Karpas-422 (cell line): ENCODE results near the gene LRRC4C. TPM values are rescaled to one million over a fixed set of nuclear protein-coding genes. Genes with fewer than 3 reads are reported as not detected.

Experiments used
- DNase-seq: peaks from one replicate; pipeline ENCODE4 v3.0.0-alpha.2; 2015
- H2AFZ ChIP-seq: fragments of 200-600 bp; sonication (generic); 2 replicates; pipeline ENCODE4 v1.6.1; 2014; ENCODE audit warnings: antibody characterized with exemption, low read length, mixed read lengths
- H3K27ac ChIP-seq: fragments of 200-600 bp; sonication (generic); 2 replicates; pipeline ENCODE4 v1.5.1; 2014; ENCODE audit warnings: mild to moderate bottlenecking, low read length, moderate library complexity
- H3K27me3 ChIP-seq: fragments of 200-600 bp; sonication (generic); 2 replicates; pipeline ENCODE4 v1.6.1; 2014; ENCODE audit warnings: low read length, mixed read lengths
- H3K36me3 ChIP-seq: fragments of 200-600 bp; sonication (generic); 2 replicates; pipeline ENCODE4 v1.6.1; 2014; ENCODE audit warnings: low read length, mixed read lengths; ENCODE audit not compliant: insufficient read depth
- H3K4me1 ChIP-seq: fragments of 200-600 bp; sonication (generic); 2 replicates; pipeline ENCODE4 v1.6.1; 2014; ENCODE audit warnings: mild to moderate bottlenecking, low read length, mixed read lengths
- H3K4me2 ChIP-seq: fragments of 200-600 bp; sonication (generic); 2 replicates; pipeline ENCODE4 v1.6.1; 2014; ENCODE audit warnings: low read length, low read depth, mild to moderate bottlenecking; ENCODE audit not compliant: poor library complexity, severe bottlenecking
- H3K4me3 ChIP-seq: fragments of 200-600 bp; sonication (generic); 2 replicates; pipeline ENCODE4 v1.5.1; 2014; ENCODE audit warnings: mild to moderate bottlenecking, antibody characterized with exemption, low read length, mixed read lengths
- H3K79me2 ChIP-seq: fragments of 200-600 bp; sonication (generic); 2 replicates; pipeline ENCODE4 v1.6.1; 2014; ENCODE audit warnings: mild to moderate bottlenecking, low read length, mixed read lengths
- H3K9ac ChIP-seq: fragments of 200-600 bp; sonication (generic); 2 replicates; pipeline ENCODE4 v1.6.0; 2014; ENCODE audit warnings: low read length
- H3K9me2 ChIP-seq: fragments of 200-600 bp; sonication (generic), shearing (Covaris generic); replicated peaks from 2 replicates; pipeline ENCODE4 v1.6.0; 2014; ENCODE audit warnings: mild to moderate bottlenecking, low read length, moderate library complexity; ENCODE audit not compliant: insufficient read depth
- H3K9me3 ChIP-seq: fragments of 300-700, 200-600 bp; sonication (generic); 2 replicates; pipeline ENCODE4 v1.6.1; 2014; ENCODE audit warnings: low read length, mixed read lengths
- H4K20me1 ChIP-seq: fragments of 200-600 bp; sonication (generic); 2 replicates; pipeline ENCODE4 v1.6.1; 2014; ENCODE audit warnings: mild to moderate bottlenecking, antibody characterized with exemption, low read length, low read depth; ENCODE audit not compliant: insufficient read depth
- total RNA-seq: library from RNA; depleted of rRNA; stranded (reverse); fragments of >200 nt; shearing (Covaris generic); gene quantifications from 2 replicates; pipeline ENCODE4 v1.2.3, GENCODE V29; 2014; ENCODE audit warnings: low replicate concordance

The LRRC4C gene
- total RNA-seq, 1 experiment from 2014 or later = not detected

GRCh38 chr11:41446566-41446965 is 12.9 kb downstream of the LRRC4C start:
- Histone ChIP-seq H3K79me2 (no peaks in the 10 kb centered on the region), H3K27me3 (no peaks in the 10 kb centered on the region), H3K4me3 (no peak overlapping the region), H3K4me1 (no peaks in the 10 kb centered on the region), H3K9ac (no peak overlapping the region), H3K9me2 (no peaks in the 10 kb centered on the region), H3K9me3 (peaks cover 4% of the 10 kb centered on the region; the same call in 1 of the 2 replicates), H4K20me1 (no peaks in the 10 kb centered on the region), H3K27ac (no peak overlapping the region), H3K4me2 (no peak overlapping the region), H3K36me3 (no peaks in the 10 kb centered on the region), H2AFZ (no peak overlapping the region)
- DNase-seq = no peak

GRCh38 chr11:41446107-41446506 is 13.3 kb downstream of the LRRC4C start:
- no peak for DNase-seq
- H3K9ac ChIP-seq = no peak overlapping the region
- no peak overlapping the region for H2AFZ ChIP-seq
- no peaks in the 10 kb centered on the region for H3K36me3 ChIP-seq
- peaks cover 5% of the 10 kb centered on the region for H3K9me3 ChIP-seq
- no peaks in the 10 kb centered on the region for H3K9me2 ChIP-seq
- no peak overlapping the region for H3K4me3 ChIP-seq
- no peaks in the 10 kb centered on the region for H3K27me3 ChIP-seq
- no peak overlapping the region for H3K4me2 ChIP-seq
- H4K20me1 ChIP-seq = no peaks in the 10 kb centered on the region
- no peak overlapping the region for H3K27ac ChIP-seq
- no peaks in the 10 kb centered on the region for H3K79me2 ChIP-seq
- no peaks in the 10 kb centered on the region for H3K4me1 ChIP-seq

DNA sequence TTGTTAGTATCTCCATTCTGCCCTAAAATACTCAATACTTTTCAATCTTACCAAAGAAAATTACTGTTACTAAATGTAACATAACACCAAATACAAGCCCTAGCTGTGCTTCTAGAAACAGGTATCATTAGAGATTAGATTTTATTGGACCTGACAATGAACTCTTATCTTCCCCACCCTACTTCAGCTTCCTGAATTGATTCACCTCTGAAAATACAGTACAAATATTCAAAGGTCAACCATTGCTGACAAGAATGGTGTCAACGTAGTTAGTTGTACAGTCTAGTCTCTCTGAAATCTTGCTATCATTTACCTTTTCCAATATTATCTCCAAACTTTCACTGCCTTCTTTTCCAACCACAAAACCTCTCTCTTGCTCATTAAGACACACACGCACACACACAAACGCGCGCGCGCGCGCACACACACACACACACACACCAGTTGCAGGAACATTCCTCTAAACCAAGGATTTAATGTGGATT is 22.4 kb downstream of the LRRC4C start:
- Histone ChIP-seq H3K4me1 (no peaks in the 10 kb centered on the region), H3K4me2 (no peak overlapping the region), H3K79me2 (no peaks in the 10 kb centered on the region), H3K36me3 (no peaks in the 10 kb centered on the region), H3K9me2 (no peaks in the 10 kb centered on the region), H3K9me3 (peaks cover 8% of the 10 kb centered on the region), H2AFZ (no peak overlapping the region), H3K27me3 (no peaks in the 10 kb centered on the region), H4K20me1 (no peaks in the 10 kb centered on the region), H3K27ac (no peak overlapping the region), H3K4me3 (no peak overlapping the region), H3K9ac (no peak overlapping the region)
- no peak for DNase-seq

DNA sequence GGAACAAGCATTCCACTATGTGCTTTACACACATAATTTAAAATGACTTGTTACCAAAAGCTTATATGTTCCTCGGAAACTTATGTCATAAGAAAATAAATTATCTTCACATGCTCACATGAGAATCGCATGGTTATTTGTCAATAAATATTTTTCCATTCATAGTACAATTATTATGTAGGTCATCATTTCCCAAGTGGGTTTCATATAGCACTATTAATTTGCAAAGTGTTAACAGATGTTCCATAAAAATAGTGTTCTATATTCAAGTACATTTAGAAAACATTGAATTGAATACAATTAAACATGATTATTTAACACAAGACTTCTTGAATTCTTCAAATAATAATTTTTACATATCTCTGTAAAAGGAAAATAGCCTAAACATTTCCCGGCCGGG is 23.9 kb downstream of the LRRC4C start:
- no peak overlapping the region for H3K4me2 ChIP-seq
- H3K79me2 ChIP-seq = no peaks in the 10 kb centered on the region
- H3K4me3 ChIP-seq = no peak overlapping the region
- no peaks in the 10 kb centered on the region for H3K9me2 ChIP-seq
- no peaks in the 10 kb centered on the region for H4K20me1 ChIP-seq
- no peak overlapping the region for H3K27ac ChIP-seq
- no peak for DNase-seq
- no peak overlapping the region for H3K9ac ChIP-seq
- no peaks in the 10 kb centered on the region for H3K36me3 ChIP-seq
- H2AFZ ChIP-seq = no peak overlapping the region
- H3K27me3 ChIP-seq = no peaks in the 10 kb centered on the region
- H3K4me1 ChIP-seq = no peaks in the 10 kb centered on the region
- peaks cover 3% of the 10 kb centered on the region; the same call in 1 of the 2 replicates for H3K9me3 ChIP-seq

- Histone ChIP-seq H3K4me3 (no peak overlapping the region), H2AFZ (no peak overlapping the region), H3K9ac (no peak overlapping the region), H4K20me1 (no peaks in the 10 kb centered on the region), H3K36me3 (no peaks in the 10 kb centered on the region), H3K4me2 (no peak overlapping the region), H3K4me1 (no peaks in the 10 kb centered on the region), H3K9me3 (peaks cover 6% of the 10 kb centered on the region; the same call in 1 of the 2 replicates), H3K79me2 (no peaks in the 10 kb centered on the region), H3K27ac (no peak overlapping the region), H3K9me2 (no peaks in the 10 kb centered on the region), H3K27me3 (no peaks in the 10 kb centered on the region)
- peak; percentile 45 for DNase-seq
Measured at GRCh38 chr11:41431784-41432183, 27.7 kb downstream of the LRRC4C start.

DNA sequence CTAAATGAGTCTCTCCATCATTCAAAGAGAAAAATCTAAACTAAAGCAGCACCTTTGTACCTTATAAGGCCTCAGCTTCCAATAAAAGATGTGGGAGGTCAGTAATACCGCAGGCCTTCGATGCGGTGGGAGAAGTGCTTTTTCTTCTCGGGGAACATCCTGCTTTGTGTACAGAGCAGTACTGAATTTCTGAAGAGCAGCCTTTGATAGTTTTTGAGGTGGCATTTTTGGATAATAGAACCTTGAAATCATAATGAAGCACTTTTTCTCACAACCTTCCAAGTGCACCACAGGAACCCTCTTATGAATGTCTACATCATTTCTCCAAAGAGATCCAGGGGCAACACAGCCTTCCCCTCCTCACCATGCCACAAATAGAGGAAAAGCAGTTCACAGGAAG is 39.6 kb downstream of the LRRC4C start:
- no peak overlapping the region for H3K4me2 ChIP-seq
- peaks cover 26% of the 10 kb centered on the region for H3K9me3 ChIP-seq
- H3K4me3 ChIP-seq = no peak overlapping the region
- H3K79me2 ChIP-seq = no peaks in the 10 kb centered on the region
- no peaks in the 10 kb centered on the region for H3K36me3 ChIP-seq
- no peaks in the 10 kb centered on the region for H3K9me2 ChIP-seq
- no peak overlapping the region for H3K27ac ChIP-seq
- no peak overlapping the region for H3K9ac ChIP-seq
- no peaks in the 10 kb centered on the region for H3K4me1 ChIP-seq
- no peak overlapping the region for H2AFZ ChIP-seq
- no peaks in the 10 kb centered on the region for H4K20me1 ChIP-seq
- no peaks in the 10 kb centered on the region for H3K27me3 ChIP-seq
- no peak for DNase-seq

GRCh38 chr11:41414771-41415440 is 44.5 kb downstream of the LRRC4C start:
- H4K20me1 ChIP-seq = no peaks in the 10 kb centered on the region
- H3K27ac ChIP-seq = no peak overlapping the region

GRCh38 chr11:41413843-41414242 is 45.6 kb downstream of the LRRC4C start:
- H3K9me3 ChIP-seq = peaks cover 7% of the 10 kb centered on the region
- no peak for DNase-seq
- H4K20me1 ChIP-seq = no peaks in the 10 kb centered on the region
- no peaks in the 10 kb centered on the region for H3K4me1 ChIP-seq
- H3K4me3 ChIP-seq = no peak overlapping the region
- no peak overlapping the region for H3K27ac ChIP-seq
- H3K9ac ChIP-seq = no peak overlapping the region
- H3K27me3 ChIP-seq = no peaks in the 10 kb centered on the region
- no peaks in the 10 kb centered on the region for H3K9me2 ChIP-seq
- no peak overlapping the region for H2AFZ ChIP-seq
- H3K79me2 ChIP-seq = no peaks in the 10 kb centered on the region
- H3K36me3 ChIP-seq = no peaks in the 10 kb centered on the region
- no peak overlapping the region for H3K4me2 ChIP-seq

More at GRCh38 chr11:41414771-41415440, 44.5 kb downstream of the LRRC4C start:
- Histone ChIP-seq H3K9me2 (no peaks in the 10 kb centered on the region), H3K79me2 (no peaks in the 10 kb centered on the region), H3K4me1 (no peaks in the 10 kb centered on the region), H3K4me3 (no peak overlapping the region), H3K36me3 (no peaks in the 10 kb centered on the region), H3K9me3 (peaks cover 7% of the 10 kb centered on the region), H3K9ac (no peak overlapping the region), H3K27me3 (no peaks in the 10 kb centered on the region), H3K4me2 (no peak overlapping the region), H2AFZ (no peak overlapping the region)
- DNase-seq = no peak
